DMS153 treated with DMSO at 0.1 percent for 48 hours (cell line): ENCODE data around the gene SETD9.

Experiments
- DNase-seq: peaks from one replicate; lab custom pipeline; 2025; ENCODE audit not compliant: unreplicated experiment; lab: John Stamatoyannopoulos, UW

SETD9 gene

DNA sequence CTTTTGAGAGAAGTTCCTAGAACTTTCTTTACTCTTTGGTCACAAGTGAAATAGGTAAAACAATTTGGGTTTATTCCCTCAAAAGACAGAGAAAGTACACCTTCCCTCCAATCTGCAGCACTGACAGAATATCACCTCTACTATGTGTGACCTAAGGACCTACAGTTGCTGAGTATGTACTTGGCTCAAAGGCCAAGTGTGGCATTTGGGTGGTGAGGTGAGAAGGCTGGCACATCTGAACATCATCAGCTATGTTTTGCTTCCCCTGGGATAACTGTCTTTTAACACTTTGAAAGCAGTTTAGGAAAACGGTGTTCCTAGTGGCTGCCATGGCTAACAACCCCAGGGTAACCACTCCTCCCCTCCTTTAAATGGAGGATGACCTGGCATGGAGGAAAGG, 24.9 kb downstream of the SETD9 start:
- DNase-seq = no peak

DNA sequence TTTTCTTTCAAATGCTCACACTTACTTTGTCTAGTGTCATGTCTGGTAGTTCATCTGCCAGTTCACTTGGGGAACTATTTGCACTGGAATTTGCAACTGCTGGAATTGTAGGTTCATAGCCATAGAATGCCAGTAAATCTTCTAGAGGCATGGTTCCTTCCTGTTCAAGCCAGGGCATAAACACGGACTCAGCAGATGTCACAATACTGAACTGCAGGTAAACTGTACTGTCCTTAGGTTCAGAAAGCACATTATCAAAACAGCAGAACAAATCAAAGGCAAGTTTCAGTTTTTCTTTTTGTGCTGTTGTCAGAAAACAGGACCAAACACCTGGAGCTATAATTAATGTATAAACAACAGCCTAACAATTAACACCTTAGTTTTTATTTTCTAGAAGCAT, 29.5 kb downstream of the SETD9 start:
- no peak for DNase-seq

DNA sequence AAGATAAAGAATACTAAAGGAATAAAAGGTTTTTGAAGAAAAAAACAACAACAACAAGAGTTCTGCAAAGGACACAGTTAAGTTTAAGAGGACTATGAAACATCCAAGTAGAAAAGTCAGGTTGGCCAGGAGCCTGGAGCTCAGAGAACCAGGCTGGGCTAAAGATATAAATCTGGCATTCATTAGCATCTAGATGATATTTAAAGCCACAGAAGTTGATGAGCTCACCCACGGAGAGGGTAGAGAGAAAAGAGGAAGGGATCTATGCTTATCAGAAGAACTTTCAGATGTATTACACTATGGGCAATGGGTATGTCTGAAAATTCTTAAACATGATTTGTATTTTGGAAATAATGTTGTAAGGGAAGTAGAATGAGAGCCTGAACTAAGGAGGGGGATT, 32.6 kb downstream of the SETD9 start:
- no peak for DNase-seq

DNA sequence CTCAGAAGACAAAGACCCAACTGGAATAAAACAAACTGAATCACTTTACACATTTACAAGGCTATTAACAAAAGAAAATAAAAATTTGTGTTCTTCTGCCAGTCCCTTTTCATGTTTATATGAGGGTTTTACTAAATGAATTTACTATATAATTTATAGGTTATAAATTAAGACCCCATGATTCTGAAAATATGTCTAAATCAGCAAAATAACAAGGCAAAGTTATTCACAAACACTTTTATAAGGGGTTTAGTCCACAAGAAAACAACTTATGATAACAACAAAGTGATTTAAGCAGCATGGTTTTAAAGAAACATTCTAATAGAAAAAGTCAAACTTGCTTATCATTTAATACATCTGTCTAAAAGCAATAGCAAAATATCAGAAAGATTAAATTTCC, 37.7 kb downstream of the SETD9 start:
- no peak for DNase-seq

DNA sequence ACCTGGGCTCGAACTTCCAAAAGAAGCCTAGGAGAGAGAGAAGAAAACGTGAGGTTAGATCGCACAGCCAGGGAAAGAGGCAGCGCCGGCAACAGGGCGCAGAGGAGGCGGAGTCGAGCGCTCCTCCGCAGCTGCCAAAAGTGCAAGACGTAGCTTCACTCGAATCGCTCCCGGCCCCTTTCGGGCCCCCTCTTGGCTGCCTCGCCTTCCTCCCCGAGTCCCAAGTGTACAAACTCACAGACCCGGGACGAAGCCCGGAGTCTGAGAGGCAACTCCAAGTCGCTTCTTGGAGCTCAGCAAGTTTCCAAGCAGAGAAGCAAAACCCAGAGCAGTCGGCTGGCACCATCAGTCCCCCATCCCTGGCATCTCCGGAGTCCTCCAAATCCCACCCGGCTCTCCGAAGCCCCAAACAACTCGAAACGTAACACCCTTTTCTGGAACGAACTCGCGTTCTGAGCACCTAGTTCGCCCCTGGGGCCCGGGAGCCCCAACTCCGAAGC, 41.3 kb downstream of the SETD9 start:
- no peak for DNase-seq

DNA sequence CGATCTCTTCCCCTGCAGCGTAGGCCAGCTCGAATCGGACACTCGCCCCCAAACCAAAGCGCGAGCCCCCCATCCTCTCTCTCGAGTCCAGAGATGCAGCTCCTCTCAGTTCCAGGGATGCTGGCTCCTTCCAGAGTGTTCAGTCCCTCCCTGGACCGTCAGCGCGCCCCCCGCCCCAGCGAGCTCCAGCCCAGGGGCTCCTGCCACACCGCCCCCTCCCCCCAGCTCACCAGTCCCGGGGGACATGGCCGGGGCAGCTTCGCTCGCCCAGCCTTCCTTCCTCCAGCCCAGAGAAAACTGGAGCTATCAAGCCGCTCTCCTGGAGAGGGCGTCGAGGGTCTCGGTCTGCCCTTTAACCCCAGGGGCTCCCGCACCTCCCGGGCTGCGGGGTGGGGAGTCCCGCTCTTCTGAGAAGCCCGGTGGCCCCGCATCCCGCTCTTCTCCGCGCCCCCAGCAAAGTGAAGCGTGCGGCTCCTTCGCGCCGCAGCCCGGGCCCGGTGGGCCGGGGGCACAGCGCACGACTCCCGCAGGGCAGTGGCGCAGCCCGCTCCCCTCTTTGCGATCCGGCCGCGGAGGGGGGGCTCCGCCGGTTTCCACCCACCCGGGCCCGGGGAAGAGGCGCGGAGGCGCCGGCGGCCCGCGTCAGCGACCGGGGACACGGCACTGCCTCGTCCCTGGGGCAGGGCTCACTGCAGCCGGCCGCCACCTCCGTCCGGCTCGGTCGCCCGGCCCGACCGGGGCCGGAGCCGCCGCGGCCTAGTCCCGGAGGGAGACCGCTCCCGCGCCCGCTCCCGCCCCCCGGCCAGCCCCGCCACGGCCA, 41.9 kb downstream of the SETD9 start:
- DNase-seq = no peak

DNA sequence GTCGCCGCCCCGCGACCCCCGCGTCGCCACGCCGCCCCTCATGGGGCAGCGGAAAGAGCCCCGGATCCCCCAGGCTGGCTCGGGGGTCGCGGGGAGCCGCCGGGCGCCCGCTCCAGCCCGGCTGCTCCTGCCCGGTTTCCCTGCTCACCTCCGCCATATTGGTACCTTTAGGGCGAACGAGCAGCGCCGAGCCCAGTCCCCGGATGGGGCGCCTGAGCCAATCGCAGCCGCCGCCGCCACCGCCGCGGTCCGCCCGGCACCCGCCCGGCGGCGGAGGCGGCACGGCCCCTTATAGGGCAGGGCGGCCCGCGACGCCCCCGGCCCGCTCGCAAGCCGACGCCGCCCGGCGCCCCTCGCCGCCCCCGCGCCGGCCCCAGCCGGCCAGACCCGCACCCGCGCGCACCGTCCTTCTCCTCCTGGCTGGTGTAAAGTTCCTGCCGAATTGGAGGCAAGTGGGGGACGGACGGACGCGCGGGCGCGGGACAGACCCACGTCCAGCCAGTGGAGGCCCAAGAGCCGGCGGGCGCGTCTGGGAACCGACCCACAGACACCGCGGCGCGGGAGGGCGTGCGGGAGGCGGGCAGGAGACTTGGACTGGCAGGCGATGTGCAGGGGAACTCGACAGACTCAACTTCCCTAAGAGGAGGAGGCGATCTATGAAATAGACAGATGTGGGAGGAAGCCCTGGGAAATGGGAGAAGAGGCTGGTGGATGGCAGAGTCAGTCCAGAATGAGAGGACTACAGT, 42.7 kb downstream of the SETD9 start, which contains the start of gene MIER3:
MIER3 (minus strand) TSS at position 178 of the 746 bp plus-strand sequence; CDS start at position 157, 21 bp downstream.
- DNase-seq = no peak

DNA sequence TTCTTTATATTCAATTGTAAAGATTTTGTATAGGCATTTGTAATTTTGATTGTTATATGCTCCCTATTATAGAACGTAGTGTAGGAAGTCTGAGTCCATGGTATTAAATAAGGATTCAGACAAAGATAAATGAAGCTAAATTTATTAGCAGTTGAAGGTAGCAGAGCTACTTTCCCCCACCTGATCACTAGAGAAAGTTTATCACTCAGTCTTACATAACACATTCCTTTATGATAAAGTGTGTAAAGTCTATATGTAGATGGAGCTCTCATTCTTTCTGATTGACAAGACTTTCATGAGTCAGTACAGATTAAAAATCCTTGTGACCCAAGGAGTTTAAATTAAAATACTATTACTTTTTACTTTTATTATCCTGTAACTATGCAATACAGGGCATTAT, 44.9 kb downstream of the SETD9 start:
- DNase-seq = no peak

DNA sequence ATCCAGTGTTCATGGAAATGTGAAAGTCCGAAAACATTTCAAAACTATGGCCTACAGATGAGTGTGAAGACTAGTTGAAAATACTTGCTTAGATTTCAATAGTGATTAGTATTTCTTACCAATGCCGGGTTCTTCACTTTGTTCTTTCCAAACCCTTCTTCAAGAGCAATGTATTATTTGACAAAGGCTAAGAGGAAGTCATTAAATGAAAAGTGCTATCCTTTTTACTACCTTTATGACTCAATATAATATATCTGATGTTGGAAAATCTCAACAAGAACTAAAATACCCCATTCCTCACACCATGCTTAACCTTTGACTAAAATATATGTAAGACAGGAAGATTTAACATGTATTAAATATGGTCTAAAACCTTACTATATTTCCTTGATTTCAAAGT, 49.2 kb downstream of the SETD9 start:
- no peak for DNase-seq

DNA sequence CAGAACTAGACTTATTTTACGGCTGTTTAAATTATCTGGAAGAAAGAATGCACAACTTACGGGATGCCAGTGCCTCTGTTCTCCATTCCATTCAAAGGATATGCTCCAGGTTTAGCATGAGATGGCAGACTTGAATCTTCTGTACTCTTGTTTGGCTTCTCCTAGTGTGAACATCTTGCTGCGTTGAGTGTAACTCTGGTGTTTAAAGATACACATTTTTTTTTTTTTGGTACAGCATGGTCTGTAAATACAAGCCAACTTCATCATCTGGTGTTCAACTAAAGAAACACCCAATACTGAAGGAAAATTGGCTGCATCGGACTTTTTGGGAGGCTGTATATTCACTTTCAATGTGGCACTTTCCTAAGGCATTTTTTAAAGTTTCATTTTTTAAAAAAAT, 49.9 kb downstream of the SETD9 start:
- no peak for DNase-seq

DNA sequence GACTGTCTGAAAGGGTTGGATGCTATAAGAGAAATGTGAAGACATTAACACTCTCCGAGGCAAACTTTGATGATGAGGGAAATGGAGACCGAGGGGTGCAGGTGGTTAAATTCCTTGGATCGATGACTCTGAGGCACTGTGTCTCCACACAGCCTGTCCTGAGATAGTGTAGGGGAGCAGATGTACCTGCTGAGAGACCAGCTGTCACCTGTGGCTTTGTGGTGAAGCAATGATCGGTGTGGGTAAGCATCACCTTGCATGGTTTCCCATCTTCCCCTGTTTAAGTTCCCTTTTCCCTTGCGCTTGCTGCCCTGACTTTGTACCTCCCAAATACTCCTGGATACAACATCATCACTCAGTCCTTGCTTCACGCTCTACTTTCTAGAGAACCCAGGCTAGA, 52.4 kb downstream of the SETD9 start:
- no peak for DNase-seq

DNA sequence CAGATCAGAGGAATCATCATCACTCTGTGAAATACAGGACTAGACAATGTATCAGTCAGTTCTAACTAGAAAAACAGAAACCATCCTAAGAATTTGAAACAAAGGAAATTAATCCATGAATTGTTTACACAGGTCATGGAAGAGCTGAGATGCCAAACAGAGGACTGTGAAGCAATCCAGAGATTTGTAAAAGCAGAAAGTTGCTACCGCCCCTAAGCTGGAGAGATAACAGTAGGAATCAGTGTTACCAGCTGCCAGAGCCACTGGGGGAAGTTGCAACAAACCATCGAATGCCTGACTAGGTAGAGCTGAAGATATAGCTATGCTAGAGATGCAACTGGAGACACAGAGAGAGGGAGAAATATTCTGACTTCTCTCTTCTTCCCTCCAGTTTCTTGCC, 52.9 kb downstream of the SETD9 start:
- no peak for DNase-seq

DNA sequence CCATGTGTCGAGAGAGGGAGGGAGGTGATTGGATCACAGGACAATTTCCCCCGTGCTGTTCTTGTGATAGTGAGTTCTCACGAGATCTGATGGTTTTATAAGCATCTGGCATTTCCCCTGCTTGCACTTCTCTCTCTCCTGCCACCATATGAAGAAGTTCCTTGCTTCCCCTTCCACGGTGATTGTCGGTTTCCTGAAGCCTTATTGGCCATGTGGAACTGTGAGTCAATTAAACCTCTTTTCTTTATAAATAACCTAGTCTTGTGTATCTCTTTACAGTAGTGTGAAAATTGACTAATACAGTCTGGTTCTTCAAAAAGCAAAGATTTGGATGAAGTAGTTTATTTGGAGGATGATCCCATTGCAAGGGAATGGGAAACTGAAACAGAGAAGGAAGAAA, 53.9 kb downstream of the SETD9 start:
- DNase-seq = no peak

DNA sequence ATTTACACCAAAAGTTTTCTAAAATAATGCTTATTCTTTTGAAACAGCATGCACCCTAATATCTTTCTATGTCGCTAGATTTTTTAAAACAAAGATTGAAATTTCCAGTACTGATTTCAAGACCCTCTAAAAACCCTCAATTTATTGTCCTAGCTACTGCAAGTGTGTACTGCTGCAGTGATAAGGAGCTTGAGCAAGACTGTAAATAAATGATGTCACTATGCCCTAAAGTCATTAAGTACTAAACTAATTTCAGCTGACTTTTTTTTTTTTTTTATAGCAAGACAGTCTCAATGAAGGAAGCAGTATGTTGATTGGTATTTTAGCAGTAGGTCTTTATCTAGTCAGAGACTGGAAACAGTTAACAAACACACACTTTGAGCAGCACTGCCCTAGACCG, 54.8 kb downstream of the SETD9 start:
- no peak for DNase-seq
